Activated CD4-positive, alpha-beta T cell treated with anti-CD3 and anti-CD28 coated beads, Interleukin-10, Interleukin-2, amounts not matched to agents 100 ng/mL and 50 ng/mL, durations not matched to agents 16 hours and 8 hours (primary cell): Measurements from ENCODE around the gene CST5.
"Not testable (repeated sequence)": the region's sequence is repeated elsewhere in the genome, so short reads cannot be mapped to it uniquely, and the experiment has no call there.

Experiments
- DNase-seq: peaks from one replicate; pipeline ENCODE4 v3.0.0-alpha.2; 2020

Gene CST5

GRCh38 chr20:23832775-23833513 is 46.6 kb downstream of the CST5 start:
- DNase-seq = no peak

- DNase-seq = not testable (repeated sequence)
Measured at GRCh38 chr20:23831961-23832360, 47.6 kb downstream of the CST5 start.

- no peak for DNase-seq
Measured at GRCh38 chr20:23826541-23827021, 53.0 kb downstream of the CST5 start, which contains the start of gene CST2. Gene CST2 (minus strand): TSS chr20:23826729. CDS start chr20:23826660, 69 bp downstream.
